ENCODE data around the gene CPB2.

Gene CPB2

DNA sequence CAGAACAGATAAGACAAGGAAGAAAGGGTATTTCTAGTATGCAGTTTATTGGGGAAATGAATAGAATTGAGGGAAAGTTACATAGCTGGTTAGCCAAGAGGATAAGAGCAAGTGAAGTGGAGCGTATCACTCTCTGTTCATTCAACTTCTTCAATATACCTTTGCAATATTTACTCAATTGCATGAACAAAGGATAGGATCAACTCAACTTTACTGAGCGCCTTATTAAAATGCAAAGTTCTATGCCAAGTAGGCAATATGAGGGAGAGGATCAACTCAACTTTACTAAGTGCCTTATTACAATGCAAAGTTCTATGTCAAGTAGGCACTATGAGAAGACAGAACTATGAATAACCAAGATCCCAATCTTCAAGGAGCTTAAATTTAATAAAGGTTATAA is 96.2 kb downstream of the CPB2 start:
- no peak for TF ChIP-seq PPARA (CRISPR knock-in tag; IDR thresholded peaks at IDR 0.05; ENCODE audit: borderline replicate concordance)
- no peak for TF ChIP-seq ESRRG (CRISPR knock-in tag; IDR thresholded peaks at IDR 0.05)
- TF ChIP-seq RARB (CRISPR knock-in tag; IDR thresholded peaks at IDR 0.05), result no peak
- no peak for TF ChIP-seq TOX (CRISPR knock-in tag; IDR thresholded peaks at IDR 0.05; ENCODE audit: borderline replicate concordance)
- no peak for TF ChIP-seq ZNF565 (CRISPR knock-in tag; conservative IDR thresholded peaks at IDR 0.05; ENCODE audit: low read depth)
- no peak for TF ChIP-seq ARNTL (CRISPR knock-in tag; IDR thresholded peaks at IDR 0.05; ENCODE audit: borderline replicate concordance, low read depth)
- no peak for TF ChIP-seq GLIS3 (CRISPR knock-in tag; IDR thresholded peaks at IDR 0.05)
- no peak for TF ChIP-seq OSR1 (CRISPR knock-in tag; IDR thresholded peaks at IDR 0.05)
- no peak for TF ChIP-seq ZFP3 (CRISPR knock-in tag; IDR thresholded peaks at IDR 0.05)
- no peak for TF ChIP-seq ZFP30 (CRISPR knock-in tag; IDR thresholded peaks at IDR 0.05)
- no peak for TF ChIP-seq ZNF8 (CRISPR knock-in tag; IDR thresholded peaks at IDR 0.05)
- no peak for ATAC-seq

GRCh38 chr13:46006688-46007452 is 98.0 kb downstream of the CPB2 start:
- ATAC-seq, result no peak
- TF ChIP-seq TSHZ2 (CRISPR knock-in tag; IDR thresholded peaks at IDR 0.05), result no peak
- TF ChIP-seq PATZ1 (CRISPR knock-in tag; IDR thresholded peaks at IDR 0.05; ENCODE audit: borderline replicate concordance), result no peak
- TF ChIP-seq ZNF8 (CRISPR knock-in tag; IDR thresholded peaks at IDR 0.05), result no peak
- TF ChIP-seq OSR1 (CRISPR knock-in tag; IDR thresholded peaks at IDR 0.05), result no peak
- no peak for TF ChIP-seq CREB5 (CRISPR knock-in tag; IDR thresholded peaks at IDR 0.05; ENCODE audit: low read depth)
- no peak for TF ChIP-seq ISL1 (CRISPR knock-in tag; IDR thresholded peaks at IDR 0.05)
- TF ChIP-seq TCF4 (CRISPR knock-in tag; IDR thresholded peaks at IDR 0.05; ENCODE audit: borderline replicate concordance), result no peak
- no peak for TF ChIP-seq CSDC2 (CRISPR knock-in tag; IDR thresholded peaks at IDR 0.05)
- TF ChIP-seq ZC3H10 (CRISPR knock-in tag; IDR thresholded peaks at IDR 0.05), result no peak
- TF ChIP-seq ARNTL (CRISPR knock-in tag; IDR thresholded peaks at IDR 0.05; ENCODE audit: borderline replicate concordance, low read depth), result no peak
- TF ChIP-seq PPARA (CRISPR knock-in tag; IDR thresholded peaks at IDR 0.05; ENCODE audit: borderline replicate concordance), result no peak
- no peak for TF ChIP-seq TOX (CRISPR knock-in tag; IDR thresholded peaks at IDR 0.05; ENCODE audit: borderline replicate concordance)

- no peak for ATAC-seq
- no peak for TF ChIP-seq ZNF565 (CRISPR knock-in tag; conservative IDR thresholded peaks at IDR 0.05; ENCODE audit: low read depth)
- no peak for TF ChIP-seq ZFP3 (CRISPR knock-in tag; IDR thresholded peaks at IDR 0.05)
- TF ChIP-seq OSR1 (CRISPR knock-in tag; IDR thresholded peaks at IDR 0.05), result no peak
- TF ChIP-seq PATZ1 (CRISPR knock-in tag; IDR thresholded peaks at IDR 0.05; ENCODE audit: borderline replicate concordance), result no peak
- TF ChIP-seq CREB5 (CRISPR knock-in tag; IDR thresholded peaks at IDR 0.05; ENCODE audit: low read depth), result no peak
- no peak for TF ChIP-seq TOX (CRISPR knock-in tag; IDR thresholded peaks at IDR 0.05; ENCODE audit: borderline replicate concordance)
- TF ChIP-seq BACH2 (CRISPR knock-in tag; IDR thresholded peaks at IDR 0.05; ENCODE audit: borderline replicate concordance), result no peak
- no peak for TF ChIP-seq SNAI2 (CRISPR knock-in tag; IDR thresholded peaks at IDR 0.05)
- TF ChIP-seq TCF4 (CRISPR knock-in tag; IDR thresholded peaks at IDR 0.05; ENCODE audit: borderline replicate concordance), result no peak
- no peak for TF ChIP-seq ZC3H10 (CRISPR knock-in tag; IDR thresholded peaks at IDR 0.05)
- TF ChIP-seq ZNF8 (CRISPR knock-in tag; IDR thresholded peaks at IDR 0.05), result no peak
- TF ChIP-seq ZNF70 (CRISPR knock-in tag; IDR thresholded peaks at IDR 0.05), result no peak
- no peak for TF ChIP-seq TSHZ2 (CRISPR knock-in tag; IDR thresholded peaks at IDR 0.05)
- TF ChIP-seq RARB (CRISPR knock-in tag; IDR thresholded peaks at IDR 0.05), result no peak
- TF ChIP-seq GLIS3 (CRISPR knock-in tag; IDR thresholded peaks at IDR 0.05), result no peak
- no peak for TF ChIP-seq ESRRG (CRISPR knock-in tag; IDR thresholded peaks at IDR 0.05)
Measured at GRCh38 chr13:46004491-46004890, 100.3 kb downstream of the CPB2 start.
